ENCODE measurements around the gene SLC10A3.

SLC10A3 gene

DNA sequence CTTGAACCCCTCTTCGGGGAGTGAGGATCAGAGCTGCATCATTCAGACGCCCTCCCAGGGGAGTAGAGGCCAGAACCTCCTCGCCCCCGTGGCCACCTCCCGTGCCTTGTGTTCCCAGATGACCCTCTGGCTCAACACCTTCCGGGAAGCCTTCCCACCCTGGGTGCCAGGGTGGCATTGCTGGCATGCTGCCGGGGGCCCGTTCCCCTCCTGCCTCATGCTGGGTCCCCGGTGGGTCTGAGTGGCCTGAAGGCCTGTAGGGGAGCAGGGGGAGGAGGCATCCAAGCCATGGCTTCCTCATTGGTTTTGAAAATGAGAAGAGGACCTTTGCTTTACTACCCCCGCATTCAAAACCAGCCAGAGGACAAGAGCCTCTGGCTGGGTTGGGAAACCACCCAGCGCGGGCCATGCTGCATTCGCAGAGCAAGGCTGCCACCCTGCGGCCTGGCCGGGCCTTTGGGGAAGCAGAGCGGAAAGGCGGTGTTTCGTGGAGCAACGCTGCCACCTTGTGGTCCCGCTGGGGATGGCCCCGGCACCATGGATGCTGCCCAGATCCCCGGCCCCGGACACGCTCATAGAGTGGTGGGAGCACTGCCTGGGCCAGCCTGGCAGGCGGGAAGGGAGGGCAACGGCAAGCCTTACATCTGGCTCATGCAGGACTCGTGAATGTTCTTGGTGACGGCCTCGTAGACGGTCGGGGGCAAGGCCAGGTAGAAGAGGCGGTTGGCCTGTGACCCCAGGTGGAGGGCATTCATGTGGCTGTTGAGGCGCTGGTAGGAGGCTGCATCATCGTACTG lies 44.3 kb upstream of the SLC10A3 start (continued):
- TF ChIP-seq PATZ1 (tag by site-specific recombination; IDR thresholded peaks at IDR 0.05) (0 out of 2 replicates have a peak, but pooled peaks have one; percentile 23), ZNF302 (tag by site-specific recombination; IDR thresholded peaks at IDR 0.05; ENCODE audit: low read depth) (no peak), ZNF585B (tag by site-specific recombination; IDR thresholded peaks at IDR 0.05) (no peak), GLIS1 (tag by site-specific recombination; IDR thresholded peaks at IDR 0.05) (peak; percentile 65), KLF7 (tag by site-specific recombination; IDR thresholded peaks at IDR 0.05; ENCODE audit: borderline replicate concordance) (no peak), ZNF561 (tag by site-specific recombination; IDR thresholded peaks at IDR 0.05; ENCODE audit: borderline replicate concordance) (peak; percentile 73; the same call in 1 of the 2 replicates), ZNF558 (tag by site-specific recombination; IDR thresholded peaks at IDR 0.05) (no peak), ZNF155 (tag by site-specific recombination; IDR thresholded peaks at IDR 0.05) (no peak), ZNF398 (tag by site-specific recombination; IDR thresholded peaks at IDR 0.05) (no peak), ZNF701 (tag by site-specific recombination; IDR thresholded peaks at IDR 0.05) (no peak), ZNF2 (tag by site-specific recombination; IDR thresholded peaks at IDR 0.05) (peak; percentile 95), ZNF747 (tag by site-specific recombination; IDR thresholded peaks at IDR 0.05) (no peak), ZNF639 (tag by site-specific recombination; IDR thresholded peaks at IDR 0.05) (0 out of 2 replicates have a peak, but pooled peaks have one; percentile 65), ZNF600 (tag by site-specific recombination; IDR thresholded peaks at IDR 0.05) (0 out of 2 replicates have a peak, but pooled peaks have one; percentile 33), PRDM2 (tag by site-specific recombination; IDR thresholded peaks at IDR 0.05; ENCODE audit: borderline replicate concordance) (no peak), ZNF792 (tag by site-specific recombination; IDR thresholded peaks at IDR 0.05) (no peak), ZNF626 (tag by site-specific recombination; IDR thresholded peaks at IDR 0.05) (no peak), OSR2 (tag by site-specific recombination; IDR thresholded peaks at IDR 0.05) (no peak), ZBTB8A (tag by site-specific recombination; IDR thresholded peaks at IDR 0.05) (0 out of 2 replicates have a peak, but pooled peaks have one; percentile 17)
- TF ChIP-seq, protein P1, sequence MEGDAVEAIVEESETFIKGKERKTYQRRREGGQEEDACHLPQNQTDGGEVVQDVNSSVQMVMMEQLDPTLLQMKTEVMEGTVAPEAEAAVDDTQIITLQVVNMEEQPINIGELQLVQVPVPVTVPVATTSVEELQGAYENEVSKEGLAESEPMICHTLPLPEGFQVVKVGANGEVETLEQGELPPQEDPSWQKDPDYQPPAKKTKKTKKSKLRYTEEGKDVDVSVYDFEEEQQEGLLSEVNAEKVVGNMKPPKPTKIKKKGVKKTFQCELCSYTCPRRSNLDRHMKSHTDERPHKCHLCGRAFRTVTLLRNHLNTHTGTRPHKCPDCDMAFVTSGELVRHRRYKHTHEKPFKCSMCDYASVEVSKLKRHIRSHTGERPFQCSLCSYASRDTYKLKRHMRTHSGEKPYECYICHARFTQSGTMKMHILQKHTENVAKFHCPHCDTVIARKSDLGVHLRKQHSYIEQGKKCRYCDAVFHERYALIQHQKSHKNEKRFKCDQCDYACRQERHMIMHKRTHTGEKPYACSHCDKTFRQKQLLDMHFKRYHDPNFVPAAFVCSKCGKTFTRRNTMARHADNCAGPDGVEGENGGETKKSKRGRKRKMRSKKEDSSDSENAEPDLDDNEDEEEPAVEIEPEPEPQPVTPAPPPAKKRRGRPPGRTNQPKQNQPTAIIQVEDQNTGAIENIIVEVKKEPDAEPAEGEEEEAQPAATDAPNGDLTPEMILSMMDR (tag by site-specific recombination; IDR thresholded peaks at IDR 0.05) = peak; percentile 100
- TF ChIP-seq, protein P2, sequence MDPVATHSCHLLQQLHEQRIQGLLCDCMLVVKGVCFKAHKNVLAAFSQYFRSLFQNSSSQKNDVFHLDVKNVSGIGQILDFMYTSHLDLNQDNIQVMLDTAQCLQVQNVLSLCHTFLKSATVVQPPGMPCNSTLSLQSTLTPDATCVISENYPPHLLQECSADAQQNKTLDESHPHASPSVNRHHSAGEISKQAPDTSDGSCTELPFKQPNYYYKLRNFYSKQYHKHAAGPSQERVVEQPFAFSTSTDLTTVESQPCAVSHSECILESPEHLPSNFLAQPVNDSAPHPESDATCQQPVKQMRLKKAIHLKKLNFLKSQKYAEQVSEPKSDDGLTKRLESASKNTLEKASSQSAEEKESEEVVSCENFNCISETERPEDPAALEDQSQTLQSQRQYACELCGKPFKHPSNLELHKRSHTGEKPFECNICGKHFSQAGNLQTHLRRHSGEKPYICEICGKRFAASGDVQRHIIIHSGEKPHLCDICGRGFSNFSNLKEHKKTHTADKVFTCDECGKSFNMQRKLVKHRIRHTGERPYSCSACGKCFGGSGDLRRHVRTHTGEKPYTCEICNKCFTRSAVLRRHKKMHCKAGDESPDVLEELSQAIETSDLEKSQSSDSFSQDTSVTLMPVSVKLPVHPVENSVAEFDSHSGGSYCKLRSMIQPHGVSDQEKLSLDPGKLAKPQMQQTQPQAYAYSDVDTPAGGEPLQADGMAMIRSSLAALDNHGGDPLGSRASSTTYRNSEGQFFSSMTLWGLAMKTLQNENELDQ (tag by site-specific recombination; IDR thresholded peaks at IDR 0.05; ENCODE audit: low read depth) = no peak
- TF ChIP-seq, protein P3, sequence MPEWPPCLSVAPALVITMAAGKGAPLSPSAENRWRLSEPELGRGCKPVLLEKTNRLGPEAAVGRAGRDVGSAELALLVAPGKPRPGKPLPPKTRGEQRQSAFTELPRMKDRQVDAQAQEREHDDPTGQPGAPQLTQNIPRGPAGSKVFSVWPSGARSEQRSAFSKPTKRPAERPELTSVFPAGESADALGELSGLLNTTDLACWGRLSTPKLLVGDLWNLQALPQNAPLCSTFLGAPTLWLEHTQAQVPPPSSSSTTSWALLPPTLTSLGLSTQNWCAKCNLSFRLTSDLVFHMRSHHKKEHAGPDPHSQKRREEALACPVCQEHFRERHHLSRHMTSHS (tag by site-specific recombination; IDR thresholded peaks at IDR 0.05) = no peak

All from HEK293 (cell line).